GM19372 (cell line): ENCODE results near the gene C4A.
"Not testable (repeated sequence)": the region's sequence is repeated elsewhere in the genome, so short reads cannot be mapped to it uniquely, and the experiment has no call there.

Experiments used
- ATAC-seq: cut with Tn5 transposase; IDR thresholded peaks from one replicate; pipeline ENCODE4 v1.9.1; 2021; ENCODE audit warnings: mild to moderate bottlenecking, low read depth, moderate library complexity; ENCODE audit not compliant: unreplicated experiment

Gene C4A

DNA sequence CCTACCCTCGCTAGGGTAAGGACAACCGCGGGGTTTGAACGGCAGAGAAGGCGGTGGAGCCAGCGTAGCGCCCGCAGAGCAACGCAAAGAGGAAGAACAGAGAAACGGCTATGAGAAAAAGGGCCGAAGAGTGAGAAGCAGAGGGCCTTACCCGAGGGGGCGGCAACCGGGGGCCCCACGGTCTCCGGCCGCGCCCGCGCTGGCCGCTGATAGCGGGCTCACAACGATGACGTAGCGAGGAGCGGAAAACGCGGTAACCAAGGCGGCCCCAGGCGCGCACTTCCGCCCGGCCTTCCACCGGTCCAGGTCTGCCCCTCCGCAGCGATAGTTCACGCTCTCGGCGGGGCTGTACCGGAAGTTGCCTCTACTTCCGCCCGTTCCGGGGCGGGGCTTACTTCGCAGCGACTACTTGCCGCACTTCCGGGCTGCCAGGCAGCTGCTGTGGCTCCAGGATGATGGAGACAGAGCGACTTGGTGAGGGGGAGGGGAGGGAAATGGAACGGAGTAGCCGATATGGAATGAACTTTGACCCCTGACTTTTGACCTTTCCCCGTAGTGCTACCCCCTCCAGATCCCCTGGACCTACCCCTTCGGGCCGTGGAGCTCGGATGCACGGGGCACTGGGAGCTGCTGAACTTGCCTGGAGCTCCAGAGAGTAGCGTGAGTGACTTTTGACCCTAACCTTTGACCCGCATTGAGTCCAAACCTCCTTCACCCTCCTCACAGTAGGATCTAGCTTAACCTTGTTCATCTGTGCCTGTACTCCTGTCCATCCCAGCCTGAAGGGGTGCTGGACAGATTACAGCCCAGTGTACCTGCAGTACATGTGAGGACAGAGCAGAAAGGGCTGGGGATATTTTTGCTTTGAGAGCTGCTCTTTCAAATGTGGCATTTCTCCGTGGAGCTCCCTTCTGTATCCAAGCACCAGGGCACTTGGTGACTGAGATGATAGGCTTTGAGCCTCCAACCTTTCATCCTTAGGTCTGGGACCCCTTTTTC is 22.8 kb upstream of the C4A start, which contains the start of the genes NELFE and SKIC2:
NELFE (minus strand) TSS at position 231 of the 999 bp plus-strand sequence. CDS start 525 bp downstream, outside the sequence.
SKIC2 (plus strand) TSS at position 435 of the 999 bp plus-strand sequence; CDS start at position 453, 18 bp downstream.
- peak; percentile 99 for ATAC-seq

DNA sequence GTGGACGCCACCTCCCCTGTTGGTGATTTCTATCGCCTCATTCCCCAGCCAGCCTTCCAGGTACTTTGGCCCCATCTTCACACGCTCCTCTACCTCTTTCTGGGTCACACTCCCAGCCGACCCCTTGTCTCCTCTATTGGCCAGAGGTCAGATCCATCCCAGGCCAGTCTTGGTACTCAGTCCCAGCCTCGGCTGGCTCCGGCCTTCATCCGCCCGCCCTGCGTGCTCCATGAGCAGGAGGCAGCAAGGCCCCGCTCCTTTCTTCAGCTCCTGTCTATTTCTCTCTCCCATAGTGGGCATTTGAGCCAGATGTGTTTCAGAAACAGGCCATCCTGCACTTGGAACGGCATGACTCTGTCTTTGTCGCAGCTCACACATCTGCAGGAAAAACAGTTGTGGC is 20.2 kb upstream of the C4A start:
- no peak for ATAC-seq

DNA sequence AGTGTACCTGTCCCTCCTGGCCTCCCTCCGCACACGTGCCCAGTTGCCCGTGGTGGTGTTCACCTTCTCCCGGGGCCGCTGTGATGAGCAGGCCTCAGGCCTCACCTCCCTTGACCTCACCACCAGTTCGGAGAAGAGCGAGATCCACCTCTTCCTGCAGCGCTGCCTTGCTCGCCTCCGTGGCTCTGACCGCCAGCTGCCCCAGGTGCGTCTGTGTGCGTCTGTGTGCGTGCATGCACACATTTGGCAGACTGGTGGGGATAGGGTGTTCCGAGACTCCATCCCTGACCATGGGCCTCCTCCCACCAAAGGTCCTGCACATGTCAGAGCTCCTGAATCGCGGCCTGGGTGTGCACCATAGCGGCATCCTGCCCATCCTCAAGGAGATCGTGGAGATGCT is 17.9 kb upstream of the C4A start:
- ATAC-seq: no peak

DNA sequence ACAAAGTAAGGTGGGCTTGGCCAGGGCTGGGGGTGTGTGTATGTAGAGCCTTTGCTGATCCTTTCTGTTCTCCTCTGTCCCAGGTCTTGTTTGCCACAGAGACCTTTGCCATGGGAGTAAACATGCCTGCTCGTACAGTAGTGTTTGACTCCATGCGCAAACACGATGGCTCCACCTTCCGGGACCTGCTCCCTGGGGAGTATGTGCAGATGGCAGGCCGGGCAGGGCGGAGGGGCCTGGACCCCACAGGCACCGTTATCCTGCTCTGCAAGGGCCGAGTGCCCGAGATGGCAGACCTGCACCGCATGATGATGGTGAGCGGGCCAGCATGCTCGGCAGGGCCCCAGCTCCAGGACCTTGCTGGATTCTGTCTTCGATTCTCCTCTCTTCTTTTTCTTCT is 16.2 kb upstream of the C4A start:
- no peak for ATAC-seq

DNA sequence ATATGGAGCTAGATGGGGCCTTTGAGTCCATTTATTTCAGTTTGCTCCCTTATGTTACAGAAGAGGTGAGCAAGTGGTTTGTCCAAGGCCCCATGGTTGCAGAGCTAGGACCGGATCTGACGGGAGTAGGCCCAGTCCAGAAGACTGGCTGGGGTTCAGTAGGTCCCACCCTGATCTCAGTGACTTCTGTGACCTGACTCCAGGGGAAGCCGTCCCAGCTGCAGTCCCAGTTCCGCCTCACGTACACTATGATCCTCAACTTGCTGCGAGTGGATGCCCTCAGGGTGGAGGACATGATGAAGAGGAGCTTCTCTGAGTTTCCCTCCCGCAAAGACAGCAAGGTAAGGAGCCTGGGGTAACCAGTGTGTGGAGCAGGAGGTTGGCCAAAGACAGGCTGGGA is 15.4 kb upstream of the C4A start:
- ATAC-seq: no peak

DNA sequence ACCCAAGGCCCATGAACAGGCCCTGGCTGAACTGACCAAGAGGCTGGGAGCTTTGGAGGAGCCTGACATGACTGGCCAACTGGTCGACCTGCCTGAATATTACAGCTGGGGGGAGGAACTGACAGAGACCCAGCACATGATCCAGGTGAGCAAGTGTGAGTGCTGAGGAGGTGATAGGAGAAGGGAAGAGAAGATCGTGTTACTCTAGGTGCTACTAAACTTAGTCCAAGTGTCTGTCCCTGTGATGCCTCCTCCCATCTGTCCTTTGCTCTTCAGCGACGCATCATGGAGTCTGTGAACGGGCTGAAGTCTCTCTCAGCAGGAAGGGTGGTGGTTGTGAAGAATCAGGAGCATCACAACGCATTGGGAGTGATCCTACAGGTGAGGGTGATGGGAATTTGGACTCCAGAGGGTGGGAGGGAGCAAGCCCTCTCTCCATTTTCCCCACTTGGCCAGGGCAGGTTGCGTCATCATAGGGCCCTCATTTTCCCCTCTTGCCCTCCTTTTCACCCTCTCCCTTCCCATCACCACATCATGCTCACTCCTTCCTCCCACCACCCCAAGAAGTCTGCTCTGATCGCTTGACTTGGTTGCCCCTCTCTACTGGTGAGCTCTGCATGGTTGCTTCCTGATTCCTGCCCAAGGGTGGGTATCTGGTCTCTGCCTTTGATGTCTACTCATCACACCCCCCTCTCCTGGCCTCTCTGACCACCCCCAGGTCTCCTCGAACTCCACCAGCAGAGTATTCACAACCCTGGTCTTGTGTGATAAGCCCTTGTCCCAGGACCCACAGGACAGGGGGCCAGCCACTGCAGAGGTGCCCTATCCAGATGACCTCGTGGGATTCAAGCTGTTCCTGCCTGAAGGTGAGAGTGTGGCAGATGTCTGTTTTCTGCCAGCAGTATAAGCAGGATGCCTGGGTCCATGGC is 14.6 kb upstream of the C4A start:
- no peak for ATAC-seq

DNA sequence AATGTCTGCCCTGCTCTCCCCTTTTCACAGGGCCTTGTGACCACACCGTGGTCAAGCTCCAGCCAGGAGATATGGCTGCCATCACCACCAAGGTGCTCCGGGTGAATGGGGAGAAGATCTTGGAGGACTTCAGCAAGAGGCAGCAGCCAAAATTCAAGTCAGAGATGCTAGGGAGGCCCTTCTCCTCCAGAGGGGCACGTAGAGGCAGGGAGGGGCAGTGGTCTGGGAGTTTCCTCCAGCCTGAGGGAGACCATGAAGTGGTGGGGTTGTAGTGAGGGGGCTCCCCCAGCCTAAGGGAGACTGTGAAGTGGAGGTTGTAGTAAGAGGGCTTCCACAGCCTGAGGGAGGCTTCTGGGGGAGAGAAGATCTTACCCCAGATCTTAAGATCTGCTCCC is 13.9 kb upstream of the C4A start:
- no peak for ATAC-seq

DNA sequence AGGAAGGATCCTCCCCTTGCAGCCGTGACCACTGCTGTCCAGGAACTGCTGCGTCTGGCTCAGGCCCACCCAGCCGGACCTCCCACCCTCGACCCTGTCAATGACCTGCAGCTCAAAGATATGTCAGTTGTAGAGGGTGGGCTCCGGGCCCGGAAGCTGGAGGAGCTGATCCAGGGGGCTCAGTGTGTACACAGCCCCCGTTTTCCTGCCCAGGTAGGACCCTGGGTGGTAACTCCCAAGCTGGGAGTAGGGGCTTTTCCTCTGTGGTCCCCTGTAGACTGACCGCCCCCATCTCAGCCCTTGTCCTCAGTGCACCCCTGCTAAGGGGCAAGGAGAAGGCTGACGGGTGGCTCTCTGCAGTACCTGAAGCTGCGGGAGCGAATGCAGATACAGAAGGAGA is 13.5 kb upstream of the C4A start:
- ATAC-seq: no peak

DNA sequence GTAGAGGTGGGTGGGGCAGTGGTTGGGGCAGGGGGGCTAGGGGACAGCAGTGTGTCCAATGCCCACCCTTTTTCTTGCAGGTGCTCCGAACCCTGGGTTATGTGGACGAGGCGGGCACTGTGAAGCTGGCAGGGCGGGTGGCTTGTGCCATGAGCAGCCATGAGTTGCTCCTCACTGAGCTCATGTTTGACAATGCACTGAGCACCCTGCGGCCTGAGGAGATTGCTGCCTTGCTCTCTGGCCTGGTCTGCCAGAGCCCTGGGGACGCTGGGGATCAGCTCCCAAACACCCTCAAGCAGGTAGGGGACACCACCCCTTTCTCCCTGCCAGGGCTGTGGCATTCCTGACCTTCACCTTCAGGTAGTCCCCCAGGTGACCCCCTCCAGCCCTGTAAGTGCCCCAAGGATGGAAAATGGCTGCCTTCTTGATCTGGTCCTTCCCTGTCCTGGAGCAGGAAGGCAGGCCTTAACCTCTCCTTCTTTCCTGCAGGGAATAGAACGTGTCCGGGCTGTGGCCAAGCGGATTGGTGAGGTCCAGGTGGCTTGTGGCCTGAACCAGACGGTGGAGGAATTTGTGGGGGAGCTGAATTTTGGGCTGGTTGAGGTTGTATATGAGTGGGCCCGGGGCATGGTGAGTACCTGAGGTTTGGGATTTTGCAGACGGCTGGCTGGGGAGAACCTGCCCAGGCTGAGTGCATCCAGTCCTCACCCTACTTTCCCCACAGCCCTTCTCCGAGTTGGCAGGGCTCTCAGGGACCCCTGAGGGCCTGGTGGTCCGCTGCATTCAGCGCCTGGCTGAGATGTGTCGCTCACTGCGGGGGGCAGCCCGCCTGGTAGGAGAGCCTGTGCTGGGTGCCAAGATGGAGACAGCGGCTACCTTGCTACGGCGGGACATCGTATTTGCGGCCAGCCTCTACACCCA is 12.8 kb upstream of the C4A start:
- ATAC-seq: no peak

DNA sequence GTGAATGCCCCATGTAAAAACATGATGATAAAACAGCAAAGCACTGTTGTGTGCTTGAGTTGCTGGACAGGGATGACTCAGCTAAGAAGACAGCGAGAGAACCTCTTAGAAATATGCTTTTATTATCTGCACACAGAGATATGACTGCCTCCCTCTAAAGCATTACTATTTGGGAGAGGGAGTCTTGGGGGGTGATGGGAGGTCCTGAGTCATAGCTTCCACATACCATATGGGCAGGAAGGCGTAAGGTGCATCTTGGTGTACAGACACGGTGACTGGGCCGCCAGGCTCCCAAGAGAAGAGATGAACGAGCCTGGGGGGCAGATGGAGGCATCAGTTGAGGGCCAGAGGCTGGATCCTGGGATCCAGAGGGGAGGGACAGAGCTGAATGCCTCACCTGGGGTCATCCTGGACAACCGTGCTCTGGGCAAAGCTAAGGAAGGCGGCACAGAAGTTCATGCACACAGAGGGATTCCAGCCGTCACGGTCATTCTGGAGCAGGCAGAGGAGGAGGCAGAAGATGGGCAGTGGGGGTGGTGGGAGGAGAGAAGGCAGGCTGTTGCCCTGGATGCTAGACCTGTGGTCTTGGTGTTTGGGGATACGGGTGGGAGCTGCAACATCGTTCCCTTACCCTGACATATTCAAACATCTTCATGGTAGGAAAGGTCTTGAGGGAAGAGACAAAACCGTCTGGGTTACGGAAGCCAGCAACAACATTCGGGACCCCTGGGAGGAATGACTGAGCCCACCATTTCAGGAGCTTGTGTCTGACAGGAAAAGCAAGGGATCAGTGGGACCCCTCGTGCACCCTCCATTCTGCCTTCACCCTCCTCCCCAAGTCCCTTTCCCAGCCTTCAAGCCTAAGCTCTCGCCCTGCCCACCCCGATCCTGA is 11.9 kb upstream of the C4A start:
- no peak for ATAC-seq

DNA sequence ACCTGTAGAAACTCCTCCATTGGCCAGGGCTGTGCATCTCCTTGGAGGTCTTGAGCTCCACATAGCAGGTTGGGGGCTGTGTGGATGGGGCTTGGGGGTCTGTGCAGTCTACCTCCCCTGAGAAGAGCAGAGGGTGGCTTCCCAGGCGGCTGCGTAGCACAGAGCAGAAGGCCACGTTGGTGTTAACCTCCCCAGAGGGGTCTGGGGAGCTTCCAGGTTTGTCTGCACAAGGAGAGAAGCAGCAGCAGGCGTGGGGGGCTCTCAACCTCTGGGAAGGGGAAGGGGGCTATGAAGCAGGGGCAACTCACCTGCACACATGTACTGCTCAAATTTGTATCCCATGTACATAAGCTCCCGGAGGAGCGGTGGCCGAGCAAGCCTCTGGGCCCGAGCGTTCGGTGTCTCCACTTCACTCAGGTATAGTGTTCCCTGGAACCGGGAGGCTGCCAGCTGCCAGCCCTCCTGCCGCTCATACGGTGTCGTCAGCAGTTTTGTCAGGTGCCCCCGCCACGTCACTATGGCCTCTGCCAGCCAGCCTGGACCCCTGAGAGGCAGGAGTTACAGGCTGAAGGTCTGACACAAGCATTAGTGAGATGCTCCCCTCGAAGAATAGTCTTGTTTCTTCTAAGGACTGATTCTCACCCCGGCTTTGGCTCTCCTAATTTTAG is 11.1 kb upstream of the C4A start:
- no peak for ATAC-seq

DNA sequence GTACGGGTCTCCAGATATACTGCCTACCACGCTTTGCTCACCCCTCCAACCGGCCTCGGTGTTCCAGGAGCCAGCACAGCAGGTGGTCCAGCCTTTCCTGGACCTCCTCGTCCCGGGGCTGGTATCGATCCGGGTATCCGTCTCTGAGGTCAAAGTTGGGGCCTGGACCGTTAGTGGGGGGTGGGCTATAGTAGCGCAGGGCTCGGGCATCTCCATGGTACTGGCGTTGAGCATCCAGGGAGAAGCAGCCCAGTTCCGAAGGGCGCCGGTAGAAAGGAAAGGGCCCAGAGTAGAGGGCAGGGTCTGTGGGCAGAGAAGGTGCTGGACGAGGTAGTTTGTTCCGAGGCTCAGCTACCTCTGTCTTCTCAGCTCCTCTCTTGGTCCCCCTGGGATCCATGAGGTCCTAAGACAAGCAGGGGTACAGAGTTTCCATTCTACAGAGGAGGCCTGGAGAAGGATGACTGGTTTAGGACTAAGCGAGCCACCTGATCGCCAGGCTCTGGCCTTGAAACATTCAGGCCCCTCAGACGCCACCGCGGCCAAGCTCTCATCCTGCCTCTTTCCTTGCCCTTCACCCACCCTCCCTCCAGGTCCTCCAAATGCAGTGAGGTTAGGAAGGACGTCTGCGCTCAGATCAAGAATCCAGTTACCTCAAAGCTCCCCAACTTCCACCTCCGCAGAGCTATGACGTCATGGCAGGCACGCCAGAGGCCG is 10.4 kb upstream of the C4A start:
- ATAC-seq: no peak

DNA sequence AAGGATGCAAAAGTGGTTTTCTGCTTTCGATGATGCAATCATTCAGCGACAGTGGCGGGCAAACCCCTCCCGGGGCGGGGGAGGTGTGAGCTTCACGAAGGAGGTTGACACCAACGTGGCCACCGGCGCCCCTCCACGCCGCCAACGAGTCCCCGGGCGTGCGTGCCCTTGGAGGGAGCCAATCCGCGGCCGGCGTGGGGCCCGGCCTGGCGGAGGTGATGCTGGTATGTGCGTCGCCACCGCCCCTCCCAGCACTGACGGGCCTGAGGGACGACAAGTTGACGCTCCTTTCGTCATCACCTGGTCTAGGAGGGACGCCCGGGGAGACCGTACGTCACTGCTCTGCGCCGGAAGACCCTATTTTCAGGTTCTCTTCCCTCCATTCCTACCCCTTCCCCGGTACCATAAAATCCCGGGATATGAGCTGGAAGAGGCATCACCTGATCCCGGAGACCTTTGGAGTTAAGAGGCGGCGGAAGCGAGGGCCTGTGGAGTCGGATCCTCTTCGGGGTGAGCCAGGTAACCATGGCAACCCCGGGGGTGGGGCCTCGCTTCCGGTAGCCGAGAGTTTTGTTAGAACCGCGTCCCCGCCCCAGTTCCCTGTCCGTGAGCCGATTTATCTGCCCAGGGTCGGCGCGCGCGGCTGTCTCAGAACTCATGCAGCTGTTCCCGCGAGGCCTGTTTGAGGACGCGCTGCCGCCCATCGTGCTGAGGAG is 9.7 kb upstream of the C4A start, which contains the start of gene DXO:
DXO (minus strand) TSS at position 146 of the 716 bp plus-strand sequence. CDS start 463 bp downstream, outside the sequence.
- peak; percentile 89 for ATAC-seq

DNA sequence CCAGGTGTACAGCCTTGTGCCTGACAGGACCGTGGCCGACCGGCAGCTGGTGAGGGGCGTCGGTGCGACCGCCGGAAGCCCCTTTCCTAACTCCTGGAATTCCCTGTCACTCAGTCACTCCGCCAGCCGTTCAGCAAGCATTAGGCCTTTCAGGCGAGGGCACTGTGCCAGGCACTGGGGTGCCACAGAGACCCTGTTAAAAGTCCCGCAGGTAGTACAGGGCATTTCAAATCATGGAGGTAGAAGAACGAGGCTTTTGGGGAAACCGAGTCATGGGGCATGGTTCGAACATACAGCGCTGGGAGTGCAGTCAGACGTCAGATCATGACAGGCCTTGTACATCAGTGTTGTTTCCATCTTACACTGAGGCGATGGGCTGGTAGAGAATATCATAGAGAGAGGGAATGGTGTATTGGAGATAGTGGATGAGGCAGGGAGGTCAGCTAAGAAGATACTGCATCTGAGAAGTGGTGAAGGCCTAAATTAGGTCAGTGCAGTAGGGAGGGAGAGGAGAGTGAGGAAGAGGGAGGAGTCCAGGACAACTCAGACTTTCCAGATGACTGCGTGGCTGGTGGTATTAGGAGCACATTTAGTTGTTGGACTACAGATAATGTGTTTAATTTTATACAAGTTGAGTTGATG is 9.0 kb upstream of the C4A start:
- ATAC-seq: no peak

DNA sequence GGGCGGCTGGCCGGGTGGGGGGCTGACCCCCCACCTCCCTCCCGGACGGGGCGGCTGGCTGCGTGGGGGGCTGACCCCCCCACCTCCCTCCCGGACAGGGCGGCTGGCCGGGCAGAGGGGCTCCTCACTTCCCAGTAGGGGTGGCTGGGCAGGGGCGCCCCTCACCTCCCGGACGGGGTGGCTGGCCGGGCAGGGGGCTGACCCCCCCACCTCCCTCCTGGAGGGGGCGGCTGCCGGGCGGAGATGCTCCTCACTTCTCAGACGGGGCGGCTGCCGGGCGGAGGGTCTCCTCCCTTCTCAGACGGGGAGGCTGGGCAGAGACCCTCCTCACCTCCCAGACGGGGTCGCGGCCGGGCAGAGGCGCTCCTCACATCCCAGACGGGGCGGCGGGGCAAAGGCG is 5.8 kb upstream of the C4A start:
- not testable (repeated sequence) for ATAC-seq

DNA sequence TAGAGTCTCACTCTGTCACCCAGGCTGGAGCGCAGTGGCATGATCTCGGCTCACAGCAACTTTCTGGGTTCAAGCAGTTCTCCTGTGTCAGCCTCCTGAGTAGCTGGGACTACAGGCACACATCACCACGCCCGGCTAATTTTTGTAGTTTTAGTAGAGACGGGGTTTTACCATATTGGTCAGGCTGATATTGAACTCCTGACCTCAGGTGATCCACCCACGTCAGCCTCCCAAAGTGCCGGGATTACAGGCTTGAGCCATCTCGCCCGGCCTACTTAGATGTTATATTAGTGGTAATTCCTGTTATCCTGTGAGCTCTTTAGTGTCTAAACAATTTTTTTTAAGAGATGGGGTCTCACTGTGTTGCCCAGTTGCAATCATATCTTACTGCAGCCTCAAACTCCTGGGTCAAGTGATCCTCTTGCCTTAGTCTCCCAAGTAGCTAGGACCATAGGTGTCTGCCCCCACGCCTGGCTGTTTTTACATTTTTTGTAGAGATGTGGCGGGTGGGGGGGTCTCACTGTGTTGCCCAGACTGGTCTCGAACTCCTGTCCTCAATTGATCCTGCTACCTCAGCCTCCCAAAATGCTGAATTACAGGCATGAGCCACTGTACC is 3.9 kb upstream of the C4A start:
- no peak for ATAC-seq
